Measurements from ENCODE around the gene LNPK.

- TF ChIP-seq CTCF (IDR thresholded peaks at IDR 0.05), result no peak
- TF ChIP-seq POLR2A (IDR thresholded peaks at IDR 0.05), result no peak
Observed at GRCh38 chr2:175887776-175888175, 114.3 kb downstream of the LNPK start.
